ENCODE measurements around the gene KRTAP10-4.
"Not testable (repeated sequence)": the region's sequence is repeated elsewhere in the genome, so short reads cannot be mapped to it uniquely, and the experiment has no call there.

KRTAP10-4 gene

DNA sequence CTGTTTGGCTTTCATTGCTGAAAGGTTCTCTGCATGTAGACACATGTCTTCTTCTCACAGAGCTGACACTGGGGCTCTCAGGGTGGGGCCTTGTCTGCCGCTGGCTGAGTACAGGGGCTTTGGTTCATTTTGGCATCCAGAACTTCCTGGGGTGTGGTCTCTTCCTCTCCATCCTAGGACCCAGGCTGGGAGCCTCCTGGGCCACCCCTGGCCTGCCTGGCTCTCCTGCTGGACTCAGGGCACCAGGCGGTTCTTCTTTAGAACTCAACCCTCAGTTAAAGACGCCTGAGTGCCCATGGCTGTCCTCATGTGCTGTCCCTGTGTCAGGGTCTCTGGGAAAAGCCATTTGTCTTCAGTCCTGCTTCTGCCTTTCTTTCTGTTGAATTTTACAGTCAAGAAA, 12.4 kb downstream of the KRTAP10-4 start:
- DNase-seq (ENCODE audit: low read depth): no peak
- no peak overlapping the region for H3K4me3 ChIP-seq (ENCODE audit: low read length)
- TF ChIP-seq, protein P1, sequence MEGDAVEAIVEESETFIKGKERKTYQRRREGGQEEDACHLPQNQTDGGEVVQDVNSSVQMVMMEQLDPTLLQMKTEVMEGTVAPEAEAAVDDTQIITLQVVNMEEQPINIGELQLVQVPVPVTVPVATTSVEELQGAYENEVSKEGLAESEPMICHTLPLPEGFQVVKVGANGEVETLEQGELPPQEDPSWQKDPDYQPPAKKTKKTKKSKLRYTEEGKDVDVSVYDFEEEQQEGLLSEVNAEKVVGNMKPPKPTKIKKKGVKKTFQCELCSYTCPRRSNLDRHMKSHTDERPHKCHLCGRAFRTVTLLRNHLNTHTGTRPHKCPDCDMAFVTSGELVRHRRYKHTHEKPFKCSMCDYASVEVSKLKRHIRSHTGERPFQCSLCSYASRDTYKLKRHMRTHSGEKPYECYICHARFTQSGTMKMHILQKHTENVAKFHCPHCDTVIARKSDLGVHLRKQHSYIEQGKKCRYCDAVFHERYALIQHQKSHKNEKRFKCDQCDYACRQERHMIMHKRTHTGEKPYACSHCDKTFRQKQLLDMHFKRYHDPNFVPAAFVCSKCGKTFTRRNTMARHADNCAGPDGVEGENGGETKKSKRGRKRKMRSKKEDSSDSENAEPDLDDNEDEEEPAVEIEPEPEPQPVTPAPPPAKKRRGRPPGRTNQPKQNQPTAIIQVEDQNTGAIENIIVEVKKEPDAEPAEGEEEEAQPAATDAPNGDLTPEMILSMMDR (conservative IDR thresholded peaks at IDR 0.05; ENCODE audit: low read length): no peak

- TF ChIP-seq, protein P1 (conservative IDR thresholded peaks at IDR 0.05; ENCODE audit: low read length): no peak
- no peak for DNase-seq (ENCODE audit: low read depth)
- H3K4me3 ChIP-seq (ENCODE audit: low read length): no peak overlapping the region
Measured at GRCh38 chr21:44589094-44589493, 15.6 kb downstream of the KRTAP10-4 start.

DNA sequence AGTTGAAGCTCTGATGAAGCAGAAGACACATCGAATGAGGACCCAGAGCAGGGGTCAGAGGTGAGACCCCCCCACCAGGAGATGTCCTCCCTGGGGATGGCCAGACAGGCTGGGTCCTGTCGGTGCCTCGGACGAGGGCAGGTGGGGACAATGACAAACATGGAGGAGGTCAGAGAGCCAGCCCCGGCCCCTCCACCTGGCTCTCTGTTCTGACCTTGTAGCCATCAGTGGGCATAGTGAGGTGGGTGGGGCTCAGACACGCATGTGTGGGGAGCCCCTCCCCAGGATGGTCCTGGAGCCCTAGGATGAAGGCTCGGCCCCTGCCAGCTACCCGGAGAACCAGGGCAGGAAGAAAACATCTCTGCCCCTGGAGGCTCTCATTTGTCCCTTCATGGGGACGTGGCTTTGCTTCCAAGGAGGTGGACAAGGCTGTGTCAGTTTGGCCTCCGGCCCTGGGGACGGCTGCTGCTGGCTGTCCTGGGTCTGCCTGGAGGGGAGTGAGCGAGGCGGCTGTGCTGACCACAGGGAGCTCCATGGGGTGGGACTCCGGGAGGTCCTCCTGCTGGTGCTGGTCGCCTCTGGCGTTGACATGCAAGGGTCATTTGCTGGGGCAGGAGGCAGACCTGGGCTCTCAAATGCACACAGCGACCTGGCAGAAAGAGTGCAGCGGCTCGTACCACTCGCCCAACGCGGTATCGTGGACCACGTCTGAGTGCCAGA, 16.2 kb downstream of the KRTAP10-4 start:
- TF ChIP-seq, protein P1 (conservative IDR thresholded peaks at IDR 0.05; ENCODE audit: low read length): no peak
- H3K4me3 ChIP-seq (ENCODE audit: low read length): no peak overlapping the region
- DNase-seq (ENCODE audit: low read depth): no peak

DNA sequence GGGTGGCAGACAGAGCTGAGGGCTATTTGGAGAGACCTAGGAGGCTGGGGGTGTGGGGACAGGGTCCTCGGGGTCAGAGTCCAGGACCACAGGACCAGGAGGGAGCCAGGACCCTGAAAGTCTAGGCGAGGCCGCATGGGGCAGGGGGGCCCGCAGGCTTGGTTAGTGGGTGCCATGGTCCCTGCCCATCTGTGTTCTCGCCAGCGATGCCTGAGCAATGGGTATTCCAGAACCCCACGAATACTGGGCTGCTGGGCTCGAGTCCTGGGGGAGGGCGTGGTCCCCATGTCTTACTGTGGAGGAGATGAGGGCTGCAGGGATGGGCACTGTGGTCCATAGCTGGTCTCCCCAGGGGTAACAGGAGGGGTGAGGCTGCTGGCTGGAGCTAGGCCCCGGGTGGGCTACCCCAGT, 16.8 kb downstream of the KRTAP10-4 start:
- H3K4me3 ChIP-seq (ENCODE audit: low read length): no peak overlapping the region
- TF ChIP-seq, protein P1 (conservative IDR thresholded peaks at IDR 0.05; ENCODE audit: low read length): no peak
- no peak for DNase-seq (ENCODE audit: low read depth)

- DNase-seq (ENCODE audit: low read depth): not testable (repeated sequence)
Measured at GRCh38 chr21:44590897-44591800, 17.6 kb downstream of the KRTAP10-4 start.

DNA sequence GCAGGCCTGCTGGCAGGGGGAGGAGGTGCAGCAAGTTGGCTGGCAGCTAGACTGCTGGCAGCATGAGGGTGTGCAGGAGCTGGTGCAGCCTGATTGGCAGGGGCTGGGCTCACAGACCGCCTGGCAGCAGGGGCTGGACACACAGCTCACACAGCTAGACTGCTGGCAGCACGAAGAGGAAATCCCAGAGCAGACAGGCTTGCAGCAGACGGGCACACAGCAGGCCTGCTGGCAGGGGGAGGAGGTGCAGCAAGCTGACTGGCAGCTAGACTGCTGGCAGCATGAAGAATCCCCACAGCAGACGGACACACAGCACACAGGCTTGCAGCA, 18.2 kb downstream of the KRTAP10-4 start:
- DNase-seq (ENCODE audit: low read depth): not testable (repeated sequence)

More at GRCh38 chr21:44590897-44591800, 17.6 kb downstream of the KRTAP10-4 start:
- not testable (repeated sequence) for H3K4me3 ChIP-seq (ENCODE audit: low read length)

GRCh38 chr21:44592446-44593311, 19.1 kb downstream of the KRTAP10-4 start, which contains the start of gene KRTAP10-6:
Gene KRTAP10-6, minus strand, starts transcription at chr21:44592505. Its CDS starts 21 bp downstream, at chr21:44592484.
- DNase-seq (ENCODE audit: low read depth): no peak
- no peak within 1 kb of the TSS for H3K4me3 ChIP-seq (ENCODE audit: low read length)
- TF ChIP-seq, protein P1 (conservative IDR thresholded peaks at IDR 0.05; ENCODE audit: low read length): no peak

More for the DNA sequence above, 18.2 kb downstream of the KRTAP10-4 start:
- H3K4me3 ChIP-seq (ENCODE audit: low read length): not testable (repeated sequence)

Data from AG10803 (cell line).